ENCODE results near the gene DTHD1. TPM values are rescaled to one million over a fixed set of nuclear protein-coding genes. Genes with fewer than 3 reads are reported as not detected.

Gene DTHD1
- total and polyA plus RNA-seq, 2 donors (not counting 1 experiment from before 2014, with no cell fraction given): not detected

- Histone ChIP-seq H3K27me3 (ENCODE audit: control insufficient read depth, insufficient read depth, low read length) (no peaks in the 10 kb centered on the region), H2AFZ (ENCODE audit: low read length) (no peak overlapping the region), H3K4me1 (ENCODE audit: control insufficient read depth, extremely low read depth, insufficient read depth, low read length) (no peaks in the 10 kb centered on the region), H3K9ac (ENCODE audit: insufficient read depth, low read length) (no peak overlapping the region), H3K36me3 (ENCODE audit: control insufficient read depth, insufficient read depth, low read length) (no peaks in the 10 kb centered on the region), H3K4me2 (ENCODE audit: extremely low read depth, insufficient read depth, low read length) (no peak overlapping the region), H3K9me3 (ENCODE audit: control insufficient read depth, insufficient read depth, low read depth, low read length) (no peaks in the 10 kb centered on the region), H3K79me2 (ENCODE audit: control insufficient read depth, insufficient read depth, low read length) (no peaks in the 10 kb centered on the region), H3K4me3 (replicated peaks in 1 of 4; ENCODE audit: control extremely low read depth in 1 of 4, insufficient read depth in 1 of 4, low read depth in 3 of 4, low read length in 4 of 4) (no peak overlapping the region), H3K27ac (ENCODE audit: insufficient read depth, low read length) (no peak overlapping the region), H4K20me1 (ENCODE audit: control insufficient read depth, extremely low read depth, insufficient read depth, low read length) (no peaks in the 10 kb centered on the region)
- TF ChIP-seq CTCF (conservative IDR thresholded peaks at IDR 0.05 in 1 of 2, IDR thresholded peaks at IDR 0.05 in 1 of 2; ENCODE audit: low read depth in 1 of 2, low read length in 2 of 2): no peak
- no peak for TF ChIP-seq EZH2 (IDR thresholded peaks at IDR 0.05; ENCODE audit: low read length, missing control alignments)
- DNase-seq (ENCODE audit: low read depth in 2 of 2): no peak
Observed at GRCh38 chr4:36322921-36323354, 41.5 kb downstream of the DTHD1 start.

GRCh38 chr4:36323816-36324419 lies 42.5 kb downstream of the DTHD1 start:
- Histone ChIP-seq H3K9ac (ENCODE audit: insufficient read depth, low read length) (no peak overlapping the region), H3K4me2 (ENCODE audit: extremely low read depth, insufficient read depth, low read length) (no peak overlapping the region), H4K20me1 (ENCODE audit: control insufficient read depth, extremely low read depth, insufficient read depth, low read length) (no peaks in the 10 kb centered on the region), H3K27me3 (ENCODE audit: control insufficient read depth, insufficient read depth, low read length) (no peaks in the 10 kb centered on the region), H2AFZ (ENCODE audit: low read length) (no peak overlapping the region), H3K4me1 (ENCODE audit: control insufficient read depth, extremely low read depth, insufficient read depth, low read length) (no peaks in the 10 kb centered on the region), H3K27ac (ENCODE audit: insufficient read depth, low read length) (no peak overlapping the region), H3K79me2 (ENCODE audit: control insufficient read depth, insufficient read depth, low read length) (no peaks in the 10 kb centered on the region), H3K36me3 (ENCODE audit: control insufficient read depth, insufficient read depth, low read length) (no peaks in the 10 kb centered on the region), H3K9me3 (ENCODE audit: control insufficient read depth, insufficient read depth, low read depth, low read length) (no peaks in the 10 kb centered on the region), H3K4me3 (replicated peaks in 1 of 4; ENCODE audit: control extremely low read depth in 1 of 4, insufficient read depth in 1 of 4, low read depth in 3 of 4, low read length in 4 of 4) (no peak overlapping the region)
- TF ChIP-seq EZH2 (IDR thresholded peaks at IDR 0.05; ENCODE audit: low read length, missing control alignments): no peak
- TF ChIP-seq CTCF (conservative IDR thresholded peaks at IDR 0.05 in 1 of 2, IDR thresholded peaks at IDR 0.05 in 1 of 2; ENCODE audit: low read depth in 1 of 2, low read length in 2 of 2): no peak
- no peak for DNase-seq (ENCODE audit: low read depth in 2 of 2)

DNA sequence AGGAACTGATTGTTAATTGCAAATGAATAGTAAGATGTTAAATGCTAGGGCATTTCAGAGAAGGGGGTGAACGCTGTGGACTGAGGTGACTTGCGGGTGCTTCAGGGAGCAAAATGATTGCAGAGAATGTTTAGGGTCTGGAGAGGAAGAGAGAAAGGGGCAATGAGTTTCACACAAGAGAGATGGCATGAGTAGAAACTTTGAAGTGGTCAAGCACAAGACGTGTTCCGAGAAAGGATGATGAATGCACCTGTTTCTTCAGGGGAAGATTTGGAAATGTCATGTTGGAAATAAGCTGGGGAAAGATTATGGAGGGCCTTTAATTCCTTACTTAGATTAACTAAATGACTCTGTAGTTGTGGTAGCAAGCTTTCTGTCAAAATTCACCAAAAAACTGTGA lies 43.4 kb downstream of the DTHD1 start:
- no peaks in the 10 kb centered on the region for H3K4me1 ChIP-seq (ENCODE audit: control insufficient read depth, extremely low read depth, insufficient read depth, low read length)
- no peaks in the 10 kb centered on the region for H3K36me3 ChIP-seq (ENCODE audit: control insufficient read depth, insufficient read depth, low read length)
- no peak for DNase-seq (ENCODE audit: low read depth in 2 of 2)
- no peak overlapping the region for H3K4me3 ChIP-seq (replicated peaks in 1 of 4; ENCODE audit: control extremely low read depth in 1 of 4, insufficient read depth in 1 of 4, low read depth in 3 of 4, low read length in 4 of 4)
- H2AFZ ChIP-seq (ENCODE audit: low read length): no peak overlapping the region
- H3K27me3 ChIP-seq (ENCODE audit: control insufficient read depth, insufficient read depth, low read length): no peaks in the 10 kb centered on the region
- TF ChIP-seq EZH2 (IDR thresholded peaks at IDR 0.05; ENCODE audit: low read length, missing control alignments) (no peak), CTCF (conservative IDR thresholded peaks at IDR 0.05 in 1 of 2, IDR thresholded peaks at IDR 0.05 in 1 of 2; ENCODE audit: low read depth in 1 of 2, low read length in 2 of 2) (no peak)
- no peaks in the 10 kb centered on the region for H3K9me3 ChIP-seq (ENCODE audit: control insufficient read depth, insufficient read depth, low read depth, low read length)
- no peaks in the 10 kb centered on the region for H3K79me2 ChIP-seq (ENCODE audit: control insufficient read depth, insufficient read depth, low read length)
- no peaks in the 10 kb centered on the region for H4K20me1 ChIP-seq (ENCODE audit: control insufficient read depth, extremely low read depth, insufficient read depth, low read length)
- no peak overlapping the region for H3K9ac ChIP-seq (ENCODE audit: insufficient read depth, low read length)
- no peak overlapping the region for H3K4me2 ChIP-seq (ENCODE audit: extremely low read depth, insufficient read depth, low read length)
- no peak overlapping the region for H3K27ac ChIP-seq (ENCODE audit: insufficient read depth, low read length)

All from fibroblast of lung (primary cell).